ENCODE data around the gene TMEM109. TPM values are rescaled to one million over a fixed set of nuclear protein-coding genes. Genes with fewer than 3 reads are reported as not detected.
A peak's percentile ranks its signal among the peaks of the same experiment; 100 is the strongest.

TMEM109 gene
- total RNA-seq, 1 donor from 2014 or later, result 97.0 TPM

GRCh38 chr11:60872124-60872960, 41.6 kb upstream of the TMEM109 start:
- no peak for TF ChIP-seq CTCF (IDR thresholded peaks at IDR 0.05)
- H3K27ac Mint-ChIP-seq (ENCODE audit: unreplicated experiment), result no peak overlapping the region
- peaks cover 25% of the 10 kb centered on the region for H3K4me1 Mint-ChIP-seq (ENCODE audit: low read depth)
- no peaks in the 10 kb centered on the region for H3K9me3 Mint-ChIP-seq (ENCODE audit: low read depth)
- H3K27me3 Mint-ChIP-seq (ENCODE audit: low read depth), result peaks cover 2% of the 10 kb centered on the region
- no peaks in the 10 kb centered on the region for H3K36me3 Mint-ChIP-seq (ENCODE audit: low read depth)
- peak; percentile 52 for DNase-seq (ENCODE audit: low spot score)
- no peak overlapping the region for H3K4me3 Mint-ChIP-seq (ENCODE audit: unreplicated experiment)

- Mint-ChIP-seq H3K4me3 (ENCODE audit: unreplicated experiment) (no peak overlapping the region), H3K27me3 (ENCODE audit: low read depth) (peaks cover 2% of the 10 kb centered on the region), H3K36me3 (ENCODE audit: low read depth) (no peaks in the 10 kb centered on the region), H3K9me3 (ENCODE audit: low read depth) (no peaks in the 10 kb centered on the region), H3K4me1 (ENCODE audit: low read depth) (peaks cover 25% of the 10 kb centered on the region), H3K27ac (ENCODE audit: unreplicated experiment) (peak overlapping the region; percentile 17)
- DNase-seq (ENCODE audit: low spot score), result peak; percentile 75
- TF ChIP-seq CTCF (IDR thresholded peaks at IDR 0.05), result no peak
Observed at GRCh38 chr11:60872961-60873524, 40.9 kb upstream of the TMEM109 start.

- Mint-ChIP-seq H3K27ac (ENCODE audit: unreplicated experiment) (no peak overlapping the region), H3K36me3 (ENCODE audit: low read depth) (no peaks in the 10 kb centered on the region), H3K4me1 (ENCODE audit: low read depth) (peaks cover 25% of the 10 kb centered on the region), H3K4me3 (ENCODE audit: unreplicated experiment) (no peak overlapping the region), H3K9me3 (ENCODE audit: low read depth) (no peaks in the 10 kb centered on the region), H3K27me3 (ENCODE audit: low read depth) (peaks cover 2% of the 10 kb centered on the region)
- TF ChIP-seq CTCF (IDR thresholded peaks at IDR 0.05), result no peak
- DNase-seq (ENCODE audit: low spot score), result peak; percentile 63
Observed at GRCh38 chr11:60873533-60873932, 40.4 kb upstream of the TMEM109 start.

GRCh38 chr11:60874421-60875365, 39.3 kb upstream of the TMEM109 start:
- H3K4me1 Mint-ChIP-seq (ENCODE audit: low read depth), result peaks cover 25% of the 10 kb centered on the region
- H3K4me3 Mint-ChIP-seq (ENCODE audit: unreplicated experiment), result no peak overlapping the region
- no peaks in the 10 kb centered on the region for H3K9me3 Mint-ChIP-seq (ENCODE audit: low read depth)
- peaks cover under 1% of the 10 kb centered on the region for H3K27me3 Mint-ChIP-seq (ENCODE audit: low read depth)
- no peak for TF ChIP-seq CTCF (IDR thresholded peaks at IDR 0.05)
- H3K36me3 Mint-ChIP-seq (ENCODE audit: low read depth), result no peaks in the 10 kb centered on the region
- H3K27ac Mint-ChIP-seq (ENCODE audit: unreplicated experiment), result no peak overlapping the region
- DNase-seq (ENCODE audit: low spot score), result peak; percentile 80
